Measurements from ENCODE around the gene VAV2. TPM values are rescaled to one million over a fixed set of nuclear protein-coding genes. Genes with fewer than 3 reads are reported as not detected.

The VAV2 gene
- total RNA-seq, 3 donors from 2014 or later, result 5.3 to 9.5 (median 8.8) TPM

DNA sequence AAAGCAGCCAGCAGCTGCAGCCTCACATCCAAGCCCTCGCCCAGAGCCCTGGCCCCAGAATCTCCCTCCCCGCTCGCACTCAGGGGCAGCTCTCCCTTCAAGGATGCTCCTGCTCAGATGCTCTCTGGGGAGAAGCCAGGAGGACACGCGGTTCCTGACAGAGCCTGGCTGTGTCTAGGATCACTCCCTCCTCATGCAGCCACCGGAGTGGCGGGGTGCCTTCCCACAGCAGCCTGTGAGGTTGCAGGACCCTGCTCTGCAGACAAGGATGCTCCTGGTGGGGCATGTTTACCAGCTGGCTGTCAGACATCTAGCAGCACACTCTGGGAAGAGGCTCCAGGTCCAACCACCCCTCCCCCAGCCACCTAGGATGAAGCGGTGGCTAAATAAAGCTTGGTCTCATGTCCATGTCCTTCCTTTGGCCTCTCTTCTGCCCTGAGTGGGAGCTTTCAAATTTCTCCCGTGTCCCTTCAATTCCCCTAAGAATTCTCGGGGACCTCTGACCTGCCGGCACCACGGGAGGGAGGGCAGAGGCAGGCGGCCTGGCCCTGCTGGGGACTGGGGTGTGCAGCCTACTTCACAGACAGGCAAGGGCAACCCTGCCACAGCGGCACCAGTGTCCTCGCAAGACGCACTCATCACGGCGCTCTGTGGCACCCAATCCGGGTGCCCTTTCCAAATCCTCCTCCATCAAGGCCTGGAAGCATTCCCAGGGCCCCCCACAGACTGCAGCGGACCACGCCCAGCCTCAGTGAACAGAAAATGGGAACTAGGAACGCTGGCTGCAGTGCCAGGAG is 165.6 kb downstream of the VAV2 start:
- no peak overlapping the region for H3K4me3 ChIP-seq
- intact Hi-C loops (cut with DNase I; ENCODE audit: low total_unique reads), result no loop called here
- H3K36me3 ChIP-seq, result no peaks in the 10 kb centered on the region
- H3K27ac ChIP-seq, result no peak overlapping the region
- no peaks in the 10 kb centered on the region for H3K9me3 ChIP-seq
- H3K27me3 ChIP-seq, result no peaks in the 10 kb centered on the region
- H3K4me1 ChIP-seq, result no peaks in the 10 kb centered on the region
- TF ChIP-seq, protein P1, sequence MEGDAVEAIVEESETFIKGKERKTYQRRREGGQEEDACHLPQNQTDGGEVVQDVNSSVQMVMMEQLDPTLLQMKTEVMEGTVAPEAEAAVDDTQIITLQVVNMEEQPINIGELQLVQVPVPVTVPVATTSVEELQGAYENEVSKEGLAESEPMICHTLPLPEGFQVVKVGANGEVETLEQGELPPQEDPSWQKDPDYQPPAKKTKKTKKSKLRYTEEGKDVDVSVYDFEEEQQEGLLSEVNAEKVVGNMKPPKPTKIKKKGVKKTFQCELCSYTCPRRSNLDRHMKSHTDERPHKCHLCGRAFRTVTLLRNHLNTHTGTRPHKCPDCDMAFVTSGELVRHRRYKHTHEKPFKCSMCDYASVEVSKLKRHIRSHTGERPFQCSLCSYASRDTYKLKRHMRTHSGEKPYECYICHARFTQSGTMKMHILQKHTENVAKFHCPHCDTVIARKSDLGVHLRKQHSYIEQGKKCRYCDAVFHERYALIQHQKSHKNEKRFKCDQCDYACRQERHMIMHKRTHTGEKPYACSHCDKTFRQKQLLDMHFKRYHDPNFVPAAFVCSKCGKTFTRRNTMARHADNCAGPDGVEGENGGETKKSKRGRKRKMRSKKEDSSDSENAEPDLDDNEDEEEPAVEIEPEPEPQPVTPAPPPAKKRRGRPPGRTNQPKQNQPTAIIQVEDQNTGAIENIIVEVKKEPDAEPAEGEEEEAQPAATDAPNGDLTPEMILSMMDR (IDR thresholded peaks at IDR 0.05), result no peak
- TF ChIP-seq POLR2AphosphoS5 (IDR thresholded peaks at IDR 0.05) (no peak), POLR2A (IDR thresholded peaks at IDR 0.05) (no peak)
- no peak for DNase-seq (ENCODE audit: low spot score in 2 of 2)

DNA sequence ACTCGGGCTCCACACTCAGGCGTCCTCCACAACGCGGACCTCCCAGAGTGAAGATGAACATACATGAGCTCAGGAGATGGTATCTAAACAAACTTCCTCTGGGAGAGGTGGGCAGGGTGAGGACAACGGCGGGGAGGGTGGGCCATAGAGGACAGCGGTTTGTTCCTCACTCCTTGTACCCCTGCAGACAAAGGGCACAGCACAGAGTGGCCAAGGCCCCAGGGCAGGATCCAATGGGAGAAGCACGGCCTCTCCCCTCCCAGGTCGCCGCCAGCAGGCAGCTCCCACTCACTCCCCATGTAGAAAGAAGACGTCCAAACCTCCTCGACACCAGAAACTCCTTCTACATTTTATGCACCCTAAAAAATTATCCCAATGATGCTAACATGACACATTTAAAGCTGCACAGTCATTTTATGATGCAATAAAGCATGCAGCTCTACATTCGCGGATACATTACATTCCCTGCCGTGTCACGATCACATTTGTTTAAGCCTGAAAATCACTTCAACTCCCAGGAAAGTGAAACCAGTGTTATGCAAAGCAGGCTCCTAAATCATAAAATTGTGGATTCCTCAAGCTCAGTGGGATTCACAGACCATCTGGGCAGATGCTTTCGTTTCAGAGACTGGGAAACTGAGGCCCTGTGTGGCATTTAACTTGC is 166.4 kb downstream of the VAV2 start:
- DNase-seq (ENCODE audit: low spot score in 2 of 2), result no peak
- H3K9me3 ChIP-seq, result no peaks in the 10 kb centered on the region
- no peaks in the 10 kb centered on the region for H3K27me3 ChIP-seq
- H3K27ac ChIP-seq, result no peak overlapping the region
- no peaks in the 10 kb centered on the region for H3K36me3 ChIP-seq
- TF ChIP-seq, protein P1 (IDR thresholded peaks at IDR 0.05), result no peak
- TF ChIP-seq POLR2AphosphoS5 (IDR thresholded peaks at IDR 0.05), result no peak
- no peak for TF ChIP-seq POLR2A (IDR thresholded peaks at IDR 0.05)
- intact Hi-C loops (cut with DNase I; ENCODE audit: low total_unique reads), result no loop called here
- H3K4me1 ChIP-seq, result no peaks in the 10 kb centered on the region
- no peak overlapping the region for H3K4me3 ChIP-seq

DNA sequence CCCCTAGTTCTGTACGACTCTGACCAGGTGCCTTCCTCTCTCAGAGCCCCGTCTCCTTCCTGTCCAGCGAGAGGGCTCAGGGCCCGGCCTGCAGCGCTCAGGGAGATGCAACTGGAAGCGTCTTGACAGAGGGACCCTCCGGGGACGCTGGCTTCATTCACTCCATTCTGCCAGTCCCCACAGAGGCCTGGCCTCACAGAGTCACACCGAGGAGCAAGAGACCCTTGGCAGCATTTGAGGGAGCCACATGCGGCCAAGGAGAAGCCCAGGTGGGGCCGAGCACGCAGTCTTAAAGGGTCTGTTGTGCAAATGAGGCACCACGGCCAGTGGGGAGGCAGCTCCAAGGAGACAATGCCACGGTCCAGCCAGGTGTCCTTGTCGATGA is 167.3 kb downstream of the VAV2 start:
- Histone ChIP-seq H3K36me3 (no peaks in the 10 kb centered on the region), H3K27ac (no peak overlapping the region), H3K9me3 (no peaks in the 10 kb centered on the region), H3K4me3 (no peak overlapping the region), H3K27me3 (no peaks in the 10 kb centered on the region), H3K4me1 (no peaks in the 10 kb centered on the region)
- DNase-seq (ENCODE audit: low spot score in 2 of 2), result no peak
- intact Hi-C loops (cut with DNase I; ENCODE audit: low total_unique reads), result no loop called here
- TF ChIP-seq, protein P1 (IDR thresholded peaks at IDR 0.05), result no peak
- TF ChIP-seq POLR2A (IDR thresholded peaks at IDR 0.05) (no peak), POLR2AphosphoS5 (IDR thresholded peaks at IDR 0.05) (no peak)

DNA sequence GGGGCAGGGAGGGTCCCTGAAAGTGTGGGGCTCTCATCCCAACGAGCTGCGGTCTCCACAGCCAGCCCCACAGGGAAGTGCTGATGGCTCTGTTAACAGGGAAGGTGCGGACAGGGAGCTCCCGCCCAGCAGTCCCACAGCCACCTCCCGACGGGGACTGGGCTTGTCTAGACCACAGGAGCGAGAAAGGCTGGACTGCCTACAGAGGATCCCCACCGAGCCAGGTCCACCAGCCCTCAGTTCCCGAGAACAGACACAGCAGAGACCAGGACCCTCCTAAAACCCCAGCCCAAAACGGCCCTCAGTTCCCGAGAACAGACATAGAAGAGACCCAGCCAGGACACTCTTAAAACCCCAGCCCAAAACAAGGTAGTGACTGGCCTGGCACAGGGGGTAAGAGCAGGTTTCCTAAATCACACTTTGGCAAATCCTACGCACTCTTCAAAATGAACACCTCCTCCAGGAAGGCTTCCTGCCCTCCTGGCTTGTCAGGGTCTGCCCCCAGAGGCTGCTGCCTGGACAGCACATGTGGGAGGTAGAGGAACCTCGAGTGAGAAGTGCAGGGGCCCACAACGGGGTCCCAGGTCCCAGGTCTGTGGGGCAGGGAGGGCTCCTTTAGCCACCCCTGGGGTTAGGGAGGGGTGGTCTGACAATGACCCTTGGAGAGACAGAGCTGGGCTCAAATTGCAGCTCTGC is 167.9 kb downstream of the VAV2 start:
- no peak overlapping the region for H3K27ac ChIP-seq
- intact Hi-C loops (cut with DNase I; ENCODE audit: low total_unique reads), result no loop called here

More for the DNA sequence above, 167.9 kb downstream of the VAV2 start:
- no peaks in the 10 kb centered on the region for H3K27me3 ChIP-seq
- no peak for DNase-seq (ENCODE audit: low spot score in 2 of 2)
- TF ChIP-seq, protein P1 (IDR thresholded peaks at IDR 0.05), result no peak
- TF ChIP-seq POLR2A (IDR thresholded peaks at IDR 0.05) (no peak), POLR2AphosphoS5 (IDR thresholded peaks at IDR 0.05) (no peak)
- no peaks in the 10 kb centered on the region for H3K9me3 ChIP-seq
- H3K36me3 ChIP-seq, result no peaks in the 10 kb centered on the region
- no peak overlapping the region for H3K4me3 ChIP-seq
- no peaks in the 10 kb centered on the region for H3K4me1 ChIP-seq

All from breast epithelium (tissue), 4 donors.